Left colon (tissue), 2 donors: ENCODE data around the gene PTPN3. TPM values are rescaled to one million over a fixed set of nuclear protein-coding genes. Genes with fewer than 3 reads are reported as not detected.

ENCODE experiments used
- ATAC-seq: fragments of 200-7000 bp; cut with Tn5 transposase; one replicate; pipeline ENCODE4 v1.9.1; 2020; ENCODE audit warnings: mild to moderate bottlenecking, moderate library complexity
- DNase-seq, 2 donors: peaks; one replicate each; pipeline ENCODE4 v3.0.0-alpha.2; 2020
- intact Hi-C, 2 donors: fragments of 100-400 bp; cut with DNase I in 1 of 2; cut with micrococcal nuclease in 1 of 2; formaldehyde crosslinking; loops; one replicate each; pipeline versions ENCODE4 v1.11.2 to v1.14.0; 2022; cut with DNase I, micrococcal nuclease
- microRNA-seq, 2 donors: library from miRNA; unstranded; fragments of <30 nt; microRNA quantifications; one replicate each; pipeline versions ENCODE4 v1.1.0 to v1.2.0, GENCODE V29; 2020
- total RNA-seq, 2 donors: library from RNA; stranded (reverse); fragmentation: NEBNext Ultra II Directional; extraction: Animal tissue kit (Norgen Biotek cat#: 25700); gene quantifications; one replicate each; pipeline ENCODE4 v1.2.1, GENCODE V29; 2021
- donor health status: DM: no; HTN: no; CAD: no.
- donor health status: DM: yes; HTN: yes; CAD: no.

PTPN3 gene
- total RNA-seq, 2 donors from 2014 or later, result 27.7 to 29.4 TPM

DNA sequence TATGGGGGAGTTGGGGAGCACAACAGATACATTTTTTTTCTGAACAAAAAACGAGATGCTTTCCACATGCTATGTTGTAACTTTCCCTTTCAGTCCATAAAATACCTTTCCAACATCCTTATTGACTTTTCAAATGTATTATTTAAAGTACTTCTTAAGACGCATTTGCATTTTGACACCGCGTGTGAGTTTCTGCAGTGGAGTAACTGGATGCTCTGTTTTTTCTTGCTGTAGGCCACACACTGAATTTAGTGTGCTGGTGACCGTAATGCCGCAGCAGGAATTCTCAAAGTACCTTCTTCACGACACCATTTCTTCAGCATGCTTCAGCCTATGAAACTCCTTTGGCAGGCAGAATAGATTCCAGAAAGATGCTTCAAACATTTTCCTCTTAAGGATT is 163.0 kb downstream of the PTPN3 start:
- intact Hi-C loops, result no loop called here
- no peak for DNase-seq
- ATAC-seq, result no peak

DNA sequence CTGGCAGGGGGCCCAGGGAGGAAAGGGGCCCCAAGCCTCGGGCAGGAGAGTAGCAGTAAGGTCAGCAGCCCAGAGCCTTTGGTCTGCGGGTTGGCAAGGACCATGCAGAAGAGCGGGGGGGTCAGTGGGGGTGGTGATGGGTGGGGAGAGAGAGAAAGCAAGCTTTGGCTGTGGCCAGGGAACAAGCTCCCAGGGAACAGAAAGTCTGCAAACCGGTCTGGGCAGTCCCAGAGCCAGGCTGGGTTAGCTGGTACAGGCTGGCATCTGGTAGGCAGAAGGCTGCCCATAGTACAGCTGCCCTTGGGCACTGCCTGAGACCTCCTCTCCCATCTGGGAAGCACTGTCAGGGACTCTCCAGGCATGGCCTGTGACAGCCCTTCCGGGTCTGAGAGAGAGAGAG is 166.8 kb downstream of the PTPN3 start:
- ATAC-seq (peak; percentile 86), DNase-seq (peak; percentile 84 to 87)
- intact Hi-C loops, result no loop called here

DNA sequence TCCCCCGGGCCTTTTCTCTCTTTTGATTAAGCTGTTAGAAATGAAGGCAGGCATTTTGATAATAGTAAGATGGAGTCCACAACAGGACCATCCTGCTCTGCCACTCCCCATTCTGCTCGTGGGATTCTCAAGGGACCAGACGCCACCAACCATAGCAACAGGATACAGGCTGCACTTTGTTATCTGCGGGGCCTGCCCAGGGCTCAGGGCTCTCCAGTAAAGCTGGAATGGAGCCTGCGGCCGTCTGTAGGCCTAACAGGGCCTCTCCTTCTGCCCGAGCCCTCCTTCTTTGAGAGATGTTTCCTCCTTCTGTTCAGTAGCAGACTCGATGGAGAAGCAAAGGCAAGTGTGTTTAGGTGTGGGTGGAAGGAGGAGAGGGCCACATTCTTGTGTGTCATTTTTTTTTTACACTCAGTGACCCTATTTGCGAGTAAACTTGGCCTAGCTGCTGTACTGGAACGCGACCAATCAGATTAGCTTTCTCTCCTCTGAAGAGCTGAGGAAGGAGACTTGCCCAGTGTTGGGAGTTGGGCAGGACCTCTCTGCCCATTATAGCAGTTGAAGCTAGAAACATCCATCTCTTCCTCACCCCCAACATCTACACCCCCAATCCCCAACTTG is 168.4 kb downstream of the PTPN3 start:
- intact Hi-C loops, result no loop called here
- DNase-seq (no peak), ATAC-seq (peak; percentile 36)

DNA sequence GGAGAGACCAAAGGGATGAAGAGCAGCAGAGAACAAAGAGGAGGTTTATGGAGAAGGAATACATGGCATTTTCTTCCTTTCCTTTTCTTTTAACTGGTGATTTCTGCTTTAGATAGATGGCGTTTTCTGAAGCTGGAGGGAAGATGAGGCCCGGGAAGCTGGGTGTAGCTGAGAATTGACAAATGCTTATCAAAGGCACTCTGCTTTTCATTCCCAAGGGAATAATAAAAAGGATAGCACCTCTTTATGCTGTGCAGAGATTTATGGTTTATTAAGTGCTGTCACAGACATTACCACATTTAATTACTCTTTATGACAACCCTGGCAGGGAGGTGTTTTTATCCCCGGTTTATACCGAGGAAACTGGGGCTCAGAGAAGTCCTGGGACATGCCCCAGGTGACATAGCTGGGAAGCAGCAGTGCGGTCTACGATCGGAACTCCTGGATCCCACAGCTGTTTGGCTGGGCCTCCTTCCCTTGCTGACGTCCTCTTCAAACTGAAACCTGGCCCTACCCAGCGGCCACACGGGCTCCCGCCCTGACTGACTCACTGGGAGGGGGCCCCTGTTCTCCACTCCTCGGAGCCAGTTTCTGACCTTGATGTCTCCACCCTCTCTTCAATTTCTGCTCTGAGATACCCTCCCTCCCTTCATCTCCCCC is 169.0 kb downstream of the PTPN3 start:
- intact Hi-C loops, result no loop called here
- ATAC-seq (peak; percentile 84), DNase-seq (peak; percentile 69 to 83)

Small RNA genes lying within 50 kb of the gene (microRNA-seq; reads per million reads assigned to microRNA genes)
- gene MIR3927, result 0.53 to 2.7 reads per million in 2 donors

Other genes starting within 250 kb of the PTPN3 start
- 100 to 1,000 TPM; 147 to 150 TPM for gene EPB41L4B, start 177.2 kb downstream of the PTPN3 start, total RNA-seq